GM12891 (cell line): Measurements from ENCODE around the gene COMMD10.

Experiments used
- DNase-seq: peaks from one replicate; pipeline ENCODE4 v3.0.0; 2011; ENCODE audit warnings: low spot score; ENCODE audit not compliant: insufficient read length
- FAIRE-seq: peaks from 2 replicates; lab custom pipeline; 2011; peaks lifted over from hg19 to GRCh38; lab: Jason Lieb, UNC
- PAX5 ChIP-seq: IDR thresholded peaks from 2 replicates; pipeline ENCODE4 v1.6.1; 2011; ENCODE audit warnings: low read length, moderate library complexity, mild to moderate bottlenecking; ENCODE audit not compliant: insufficient read depth, severe bottlenecking
- POLR2A ChIP-seq: IDR thresholded peaks from 2 replicates; pipeline ENCODE4 v1.6.1; 2011; ENCODE audit warnings: low read depth, low read length, control low read depth
- POLR2AphosphoS5 ChIP-seq: IDR thresholded peaks from 2 replicates; pipeline ENCODE4 v1.6.1; 2011; ENCODE audit warnings: low read depth, low read length, control low read depth
- POU2F2 ChIP-seq: IDR thresholded peaks from 2 replicates; pipeline ENCODE4 v1.6.1; 2011; ENCODE audit warnings: low read depth, mild to moderate bottlenecking, control low read depth, low read length, moderate library complexity
- SPI1 ChIP-seq: IDR thresholded peaks from 2 replicates; pipeline ENCODE4 v1.6.1; 2011; ENCODE audit warnings: low read depth, low read length, control low read depth
- TAF1 ChIP-seq: IDR thresholded peaks from 2 replicates; pipeline ENCODE4 v1.6.1; 2011; ENCODE audit warnings: low read depth, low read length, control low read depth

The COMMD10 gene

DNA sequence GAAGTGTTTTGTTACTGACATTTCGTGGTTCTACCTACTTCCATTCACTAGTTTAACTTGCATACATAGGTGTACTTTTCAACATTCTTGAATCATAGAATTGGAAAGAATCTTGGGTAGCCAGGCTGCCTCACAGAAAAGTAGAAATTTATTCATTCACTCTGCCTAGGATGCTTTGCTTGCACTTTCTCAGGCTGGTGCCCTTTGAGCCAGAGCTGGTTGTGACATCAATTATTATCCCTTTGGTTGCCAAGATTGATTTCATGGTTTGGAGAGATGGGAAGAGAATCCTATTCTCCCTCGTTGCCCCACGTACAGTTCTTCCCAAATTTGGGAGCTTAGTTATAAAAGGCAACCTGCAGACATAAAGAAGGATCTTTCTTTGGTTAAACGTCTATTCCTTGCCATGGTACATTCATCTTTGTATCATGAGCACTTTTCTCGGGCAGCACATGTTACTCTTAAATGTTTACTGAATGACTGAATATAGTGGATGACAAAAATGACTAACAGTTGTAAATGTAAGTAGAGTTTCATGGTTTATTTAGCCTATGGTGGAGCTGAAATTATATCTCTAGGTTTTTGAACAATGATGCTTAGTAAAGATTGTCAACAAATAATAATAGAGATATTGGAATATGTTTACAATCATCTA lies 195.5 kb downstream of the COMMD10 start:
- DNase-seq (no peak), FAIRE-seq (no peak)

DNA sequence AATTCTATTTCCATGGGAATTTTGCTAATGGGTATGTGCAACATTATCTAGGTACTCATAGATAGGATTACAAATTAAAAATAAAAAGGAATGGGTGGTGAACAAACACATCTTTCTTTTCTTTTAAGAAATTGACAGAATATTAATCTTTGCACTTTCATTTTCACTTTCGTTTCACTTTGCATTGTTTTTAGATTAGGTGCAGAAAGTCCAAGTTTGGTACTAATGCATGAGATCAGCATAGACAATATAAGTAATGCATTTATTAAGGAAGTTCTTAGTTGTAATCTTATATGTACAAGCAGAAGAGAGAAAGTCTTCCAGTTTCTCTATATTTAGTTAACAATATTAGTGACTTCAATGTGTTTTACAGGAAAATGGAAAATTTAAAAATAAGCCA lies 196.5 kb downstream of the COMMD10 start:
- no peak for FAIRE-seq
- DNase-seq: no peak
- TF ChIP-seq SPI1: no peak
- TF ChIP-seq POLR2A: no peak
- no peak for TF ChIP-seq TAF1
- TF ChIP-seq PAX5: no peak
- TF ChIP-seq POLR2AphosphoS5: no peak
- no peak for TF ChIP-seq POU2F2

More for the DNA sequence above, 195.5 kb downstream of the COMMD10 start:
- TF ChIP-seq POLR2A (no peak), PAX5 (no peak), SPI1 (no peak)

GRCh38 chr5:116288524-116288923 lies 203.7 kb downstream of the COMMD10 start:
- no peak for FAIRE-seq
- TF ChIP-seq SPI1 (no peak), PAX5 (no peak), POU2F2 (no peak), TAF1 (no peak)
- no peak for DNase-seq

- FAIRE-seq (no peak), DNase-seq (no peak)
- no peak for TF ChIP-seq POU2F2
- no peak for TF ChIP-seq TAF1
- TF ChIP-seq POLR2A: no peak
- no peak for TF ChIP-seq PAX5
- TF ChIP-seq POLR2AphosphoS5: no peak
- no peak for TF ChIP-seq SPI1
Observed at GRCh38 chr5:116289276-116289675, 204.5 kb downstream of the COMMD10 start.

GRCh38 chr5:116291271-116291670 lies 206.4 kb downstream of the COMMD10 start:
- no peak for DNase-seq
- no peak for FAIRE-seq
- TF ChIP-seq SPI1 (no peak), POLR2AphosphoS5 (no peak), TAF1 (no peak), POLR2A (no peak), POU2F2 (no peak), PAX5 (no peak)

GRCh38 chr5:116292321-116292720 lies 207.5 kb downstream of the COMMD10 start:
- no peak for FAIRE-seq
- TF ChIP-seq POLR2AphosphoS5 (no peak), SPI1 (no peak), POLR2A (no peak), POU2F2 (no peak), PAX5 (no peak), TAF1 (no peak)
- no peak for DNase-seq

DNA sequence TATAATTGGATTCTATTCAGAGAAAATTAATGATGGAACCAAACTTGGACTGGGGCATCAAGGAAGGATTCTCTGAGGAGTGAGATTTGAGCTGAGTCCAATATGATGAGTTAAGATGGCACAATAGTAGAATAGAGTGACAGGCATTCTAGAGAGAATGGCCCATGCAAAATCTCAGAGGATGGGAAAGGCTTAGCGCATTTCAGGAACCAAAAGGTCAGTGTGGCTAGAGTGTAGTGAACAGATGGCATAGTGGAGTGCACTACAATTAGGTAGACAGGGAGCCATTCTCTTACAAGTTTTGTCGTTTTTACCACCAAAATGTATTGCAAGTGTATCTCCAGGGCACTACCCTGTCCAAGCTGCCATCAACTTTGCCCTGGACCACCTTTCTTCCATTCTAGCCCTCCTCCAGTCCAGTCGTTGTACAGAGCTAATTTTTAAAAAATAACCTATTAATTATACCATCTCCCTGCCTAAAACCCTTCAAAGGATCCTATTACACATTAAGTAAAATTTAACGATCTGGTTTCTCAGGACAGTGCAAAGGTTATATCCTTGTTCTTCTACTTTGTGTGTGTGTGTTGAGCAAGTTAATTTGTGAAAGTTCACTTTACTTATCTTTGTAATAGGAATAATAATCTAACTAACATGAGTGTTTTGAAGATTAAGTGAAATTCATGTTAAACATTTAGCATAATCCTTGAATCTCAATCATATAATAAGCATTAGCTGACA lies 211.7 kb downstream of the COMMD10 start:
- DNase-seq (no peak), FAIRE-seq (no peak)
- TF ChIP-seq TAF1: no peak
- no peak for TF ChIP-seq PAX5
- TF ChIP-seq POLR2AphosphoS5: no peak
- no peak for TF ChIP-seq POU2F2
- TF ChIP-seq SPI1: no peak
- no peak for TF ChIP-seq POLR2A

GRCh38 chr5:116297296-116297814 lies 212.5 kb downstream of the COMMD10 start:
- TF ChIP-seq POLR2A (no peak), POLR2AphosphoS5 (no peak), PAX5 (no peak)
- FAIRE-seq: no peak
- no peak for DNase-seq

DNA sequence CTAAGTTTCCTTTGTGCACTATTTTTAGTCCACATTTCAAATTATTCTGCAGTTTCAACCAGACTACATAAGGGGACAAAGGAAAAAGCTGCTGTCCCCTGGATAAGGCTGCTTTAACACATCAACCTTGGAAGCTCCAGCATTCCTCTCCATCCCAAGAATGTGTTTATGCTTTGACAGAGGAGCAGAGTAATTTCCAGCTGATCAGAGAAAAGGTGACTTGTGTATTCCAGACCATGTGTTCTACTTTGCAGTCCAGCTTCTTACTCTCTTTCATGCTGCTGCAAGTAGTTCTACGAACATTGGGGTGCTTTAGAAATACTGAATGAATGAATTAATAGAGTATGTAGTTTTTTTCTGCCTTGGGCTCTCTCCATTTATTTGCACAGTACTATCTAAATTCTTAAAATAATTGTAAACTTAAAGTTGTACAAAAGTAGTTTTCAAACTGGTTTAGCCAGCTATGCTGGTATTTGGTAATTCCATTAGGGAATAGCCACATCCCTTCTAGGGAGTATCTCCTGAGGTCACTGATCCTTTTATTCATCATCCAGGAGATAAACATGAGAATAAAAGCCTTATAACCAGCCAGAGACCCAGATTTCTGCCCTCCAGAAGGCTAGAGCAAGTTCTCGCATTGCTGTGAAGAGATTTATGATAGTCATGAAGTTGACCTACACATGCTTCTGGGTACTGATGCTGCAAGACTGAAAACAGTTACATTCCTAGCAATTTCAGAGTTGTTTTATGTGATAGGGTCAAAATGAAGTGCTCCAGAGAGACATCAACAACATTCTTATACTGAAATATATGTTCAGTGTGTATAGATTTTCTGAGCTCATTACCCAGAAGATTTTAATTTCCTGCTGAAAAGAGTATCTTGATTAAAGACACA lies 215.2 kb downstream of the COMMD10 start:
- no peak for TF ChIP-seq PAX5
- TF ChIP-seq SPI1: no peak
- TF ChIP-seq POLR2AphosphoS5: no peak
- TF ChIP-seq POU2F2: no peak
- TF ChIP-seq POLR2A: no peak
- TF ChIP-seq TAF1: no peak
- FAIRE-seq (no peak), DNase-seq (no peak)
